HAP-1 (cell line): Measurements from ENCODE around the gene GP1BB.
A peak's percentile ranks its signal among the peaks of the same experiment; 100 is the strongest.
"Not testable (repeated sequence)": the region's sequence is repeated elsewhere in the genome, so short reads cannot be mapped to it uniquely, and the experiment has no call there.

Experiments used
- DNase-seq, 2 experiments: peaks; one replicate each; pipeline ENCODE4 v3.0.0-alpha.2; 2016 to 2020; ENCODE audit warnings: low spot score in 2 of 2
- H3K27me3 ChIP-seq: fragments of 250-450 bp; sonication (Bioruptor Pico); 2 replicates; pipeline ENCODE4 v1.5.1; 2020; ENCODE audit warnings: low read depth, mild to moderate bottlenecking, moderate library complexity
- H3K36me3 ChIP-seq: fragments of 250-450 bp; sonication (Bioruptor Pico); replicated peaks from 2 replicates; pipeline ENCODE4 v1.5.1; 2020; ENCODE audit warnings: mild to moderate bottlenecking
- H3K4me1 ChIP-seq: fragments of 250-450 bp; sonication (Bioruptor Pico); 2 replicates; pipeline ENCODE4 v1.5.1; 2020; ENCODE audit warnings: mild to moderate bottlenecking
- H3K4me3 ChIP-seq: fragments of 250-450 bp; sonication (Bioruptor Pico); 2 replicates; pipeline ENCODE4 v1.5.1; 2020; ENCODE audit warnings: mild to moderate bottlenecking, moderate library complexity
- H3K9me3 ChIP-seq: fragments of 250-450 bp; sonication (Bioruptor Pico); 2 replicates; pipeline ENCODE4 v1.5.1; 2020; ENCODE audit warnings: mild to moderate bottlenecking, moderate library complexity
- in situ Hi-C: fragments of 300-500 bp; cut with MboI; formaldehyde crosslinking; loops from 3 replicates; pipeline ENCODE4 v1.14.3; 2020; ENCODE audit warnings: low sequenced_read_pairs, inconsistent platforms, mixed read lengths

Gene GP1BB

GRCh38 chr22:19721330-19722177 is 1.8 kb upstream of the GP1BB start:
- in situ Hi-C loops, result no loop called here
- Histone ChIP-seq H3K36me3 (peaks cover 19% of the 10 kb centered on the region), H3K9me3 (no peaks in the 10 kb centered on the region), H3K4me3 (no peak overlapping the region), H3K4me1 (peaks cover 10% of the 10 kb centered on the region), H3K27me3 (peaks cover 6% of the 10 kb centered on the region)
- no peak for DNase-seq

- DNase-seq, result no peak
- in situ Hi-C loops, result no loop called here
- H3K36me3 ChIP-seq, result peaks cover 19% of the 10 kb centered on the region
- H3K4me1 ChIP-seq, result peaks cover 10% of the 10 kb centered on the region
- no peaks in the 10 kb centered on the region for H3K9me3 ChIP-seq
- H3K27me3 ChIP-seq, result peaks cover 6% of the 10 kb centered on the region
- H3K4me3 ChIP-seq, result no peak overlapping the region
Observed at GRCh38 chr22:19722178-19722981, 959 bp upstream of the GP1BB start.

GRCh38 chr22:19722982-19723231 is 432 bp upstream of the GP1BB start:
- Histone ChIP-seq H3K4me3 (no peak overlapping the region), H3K36me3 (peaks cover 19% of the 10 kb centered on the region), H3K9me3 (no peaks in the 10 kb centered on the region), H3K27me3 (peaks cover 9% of the 10 kb centered on the region), H3K4me1 (peaks cover 6% of the 10 kb centered on the region)
- in situ Hi-C loops, result no loop called here
- DNase-seq, result no peak

GRCh38 chr22:19723983-19724827 is 866 bp downstream of the GP1BB start:
- DNase-seq, result peak; percentile 40 to 73
- Histone ChIP-seq H3K4me1 (peaks cover 6% of the 10 kb centered on the region), H3K36me3 (peaks cover 19% of the 10 kb centered on the region), H3K9me3 (no peaks in the 10 kb centered on the region), H3K4me3 (no peak overlapping the region; the same call in 1 of the 2 replicates), H3K27me3 (peaks cover 19% of the 10 kb centered on the region)
- in situ Hi-C loops, result no loop called here

- peaks cover 19% of the 10 kb centered on the region for H3K27me3 ChIP-seq
- H3K9me3 ChIP-seq, result no peaks in the 10 kb centered on the region
- H3K36me3 ChIP-seq, result peaks cover 11% of the 10 kb centered on the region
- peaks cover 6% of the 10 kb centered on the region for H3K4me1 ChIP-seq
- no peak overlapping the region for H3K4me3 ChIP-seq
- DNase-seq, result no peak
- in situ Hi-C loops, result no loop called here
Observed at GRCh38 chr22:19724927-19725661, 1.8 kb downstream of the GP1BB start.

- H3K27me3 ChIP-seq, result peaks cover 19% of the 10 kb centered on the region
- H3K4me1 ChIP-seq, H3K4me3 ChIP-seq, H3K36me3 ChIP-seq, H3K9me3 ChIP-seq, DNase-seq, in situ Hi-C loops: not testable (repeated sequence)
Observed at GRCh38 chr22:19726064-19726788, 2.9 kb downstream of the GP1BB start.

GRCh38 chr22:19727310-19728150 is 4.2 kb downstream of the GP1BB start:
- Histone ChIP-seq H3K4me3 (no peak overlapping the region), H3K36me3 (peaks cover 4% of the 10 kb centered on the region; the same call in 1 of the 2 replicates), H3K27me3 (peaks cover 19% of the 10 kb centered on the region), H3K9me3 (no peaks in the 10 kb centered on the region; the same call in 1 of the 2 replicates), H3K4me1 (peaks cover 6% of the 10 kb centered on the region)
- in situ Hi-C loops, result no loop called here
- DNase-seq, result no peak

- H3K36me3 ChIP-seq, result no peaks in the 10 kb centered on the region
- H3K27me3 ChIP-seq, result peaks cover 19% of the 10 kb centered on the region
- in situ Hi-C loops, result no loop called here
- H3K4me1 ChIP-seq, result peaks cover 3% of the 10 kb centered on the region
- no peak for DNase-seq
- no peak overlapping the region for H3K4me3 ChIP-seq
- no peaks in the 10 kb centered on the region; the same call in 1 of the 2 replicates for H3K9me3 ChIP-seq
Observed at GRCh38 chr22:19728271-19728670, 4.9 kb downstream of the GP1BB start.

- H3K4me3 ChIP-seq, result no peak overlapping the region
- in situ Hi-C loops, result no loop called here
- H3K9me3 ChIP-seq, result no peaks in the 10 kb centered on the region; the same call in 1 of the 2 replicates
- peaks cover 19% of the 10 kb centered on the region for H3K27me3 ChIP-seq
- H3K36me3 ChIP-seq, result no peaks in the 10 kb centered on the region
- no peaks in the 10 kb centered on the region; the same call in 1 of the 2 replicates for H3K4me1 ChIP-seq
- DNase-seq, result no peak
Observed at GRCh38 chr22:19728836-19729235, 5.5 kb downstream of the GP1BB start.

- DNase-seq, result no peak
- Histone ChIP-seq H3K9me3 (no peaks in the 10 kb centered on the region; the same call in 1 of the 2 replicates), H3K27me3 (peaks cover 16% of the 10 kb centered on the region), H3K4me1 (no peaks in the 10 kb centered on the region), H3K36me3 (no peaks in the 10 kb centered on the region), H3K4me3 (no peak overlapping the region)
- in situ Hi-C loops, result no loop called here
Observed at GRCh38 chr22:19729507-19729906, 6.2 kb downstream of the GP1BB start.

GRCh38 chr22:19730198-19730597 is 6.9 kb downstream of the GP1BB start:
- no peaks in the 10 kb centered on the region; the same call in 1 of the 2 replicates for H3K9me3 ChIP-seq
- H3K4me1 ChIP-seq, result no peaks in the 10 kb centered on the region
- peaks cover 13% of the 10 kb centered on the region for H3K27me3 ChIP-seq
- DNase-seq, result no peak
- in situ Hi-C loops, result loop anchor here (5.0 kb wide), 1 partner anchor 182 kb away; no protein-coding TSS in a partner anchor
- no peak overlapping the region for H3K4me3 ChIP-seq
- no peaks in the 10 kb centered on the region for H3K36me3 ChIP-seq
